GM21723 (cell line): ENCODE results near the gene C14orf39.

Source experiments
- ATAC-seq: cut with Tn5 transposase; IDR thresholded peaks from one replicate; pipeline ENCODE4 v1.9.1; 2021; ENCODE audit warnings: mild to moderate bottlenecking, moderate library complexity; ENCODE audit not compliant: unreplicated experiment

C14orf39 gene, protein sequence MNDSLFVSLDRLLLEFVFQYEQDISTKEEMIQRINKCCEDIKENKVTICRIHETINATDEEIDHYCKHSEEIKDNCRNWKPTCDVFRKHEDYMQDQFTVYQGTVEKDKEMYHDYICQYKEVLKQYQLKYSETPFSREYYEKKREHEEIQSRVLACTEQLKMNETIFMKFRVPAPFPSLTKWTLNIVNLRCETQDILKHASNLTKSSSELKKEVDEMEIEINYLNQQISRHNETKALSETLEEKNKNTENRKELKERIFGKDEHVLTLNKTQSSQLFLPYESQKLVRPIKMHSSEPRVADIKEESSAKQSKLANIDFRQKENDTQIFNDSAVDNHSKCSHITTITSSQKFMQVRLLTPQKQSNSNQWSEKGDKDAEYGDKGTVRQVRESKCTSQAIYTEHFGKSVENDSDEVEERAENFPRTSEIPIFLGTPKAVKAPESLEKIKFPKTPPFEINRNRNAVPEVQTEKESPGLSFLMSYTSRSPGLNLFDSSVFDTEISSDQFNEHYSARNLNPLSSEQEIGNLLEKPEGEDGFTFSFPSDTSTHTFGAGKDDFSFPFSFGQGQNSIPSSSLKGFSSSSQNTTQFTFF

DNA sequence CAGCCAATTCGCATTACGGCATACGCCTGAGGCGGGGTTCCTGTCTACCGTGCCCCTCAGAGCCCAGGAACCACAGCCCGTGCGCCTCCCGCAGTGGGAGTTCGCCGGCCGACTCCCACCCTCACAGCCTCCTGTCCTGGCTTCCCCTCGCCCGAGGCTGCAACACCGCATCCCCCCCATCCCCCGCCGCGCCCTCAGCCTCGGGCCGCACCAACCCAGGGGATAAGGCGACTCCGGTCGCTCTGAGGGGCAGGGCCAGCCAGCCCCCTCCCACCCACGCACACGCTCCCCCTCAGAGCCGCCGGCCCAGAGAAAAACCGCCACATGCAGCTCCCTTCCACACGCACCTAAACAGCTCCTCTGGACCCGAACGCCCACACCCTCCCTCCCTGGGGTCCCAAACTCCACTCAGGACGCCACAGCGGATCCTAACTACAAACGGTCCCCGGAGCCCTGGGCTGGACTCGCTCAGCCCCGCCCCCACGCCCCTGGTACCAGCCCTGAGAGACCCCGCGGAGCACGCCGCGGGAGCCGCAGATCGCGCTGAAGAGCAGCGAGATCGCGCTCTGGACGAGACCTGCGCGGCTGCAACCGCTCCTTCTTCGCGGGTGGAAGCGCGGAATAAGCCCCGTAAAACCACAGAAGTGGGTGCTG is at the start of gene C14orf39:
C14orf39 (minus strand) TSS at position 466 of the 654 bp plus-strand sequence. CDS start 985 bp downstream, outside the sequence.
- ATAC-seq, result no peak

DNA sequence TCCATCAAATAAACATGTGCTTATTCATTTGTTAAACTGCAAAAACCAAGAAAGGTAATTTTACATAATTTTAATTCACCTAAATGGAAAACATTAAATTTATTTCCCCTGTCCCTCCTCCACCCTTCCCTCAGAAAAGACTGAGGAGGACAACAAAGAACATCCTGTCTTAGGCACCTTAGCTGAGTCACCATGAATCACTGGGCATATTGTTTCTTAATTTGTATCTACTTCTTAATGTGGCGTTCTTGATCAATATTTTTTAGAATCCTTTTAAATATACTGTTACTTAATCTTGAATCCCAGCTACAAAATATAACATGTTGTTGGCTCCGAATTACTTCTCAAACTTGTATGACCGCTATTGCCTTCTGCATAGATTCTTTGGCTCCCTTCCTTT is 46.6 kb upstream of the C14orf39 start:
- no peak for ATAC-seq

DNA sequence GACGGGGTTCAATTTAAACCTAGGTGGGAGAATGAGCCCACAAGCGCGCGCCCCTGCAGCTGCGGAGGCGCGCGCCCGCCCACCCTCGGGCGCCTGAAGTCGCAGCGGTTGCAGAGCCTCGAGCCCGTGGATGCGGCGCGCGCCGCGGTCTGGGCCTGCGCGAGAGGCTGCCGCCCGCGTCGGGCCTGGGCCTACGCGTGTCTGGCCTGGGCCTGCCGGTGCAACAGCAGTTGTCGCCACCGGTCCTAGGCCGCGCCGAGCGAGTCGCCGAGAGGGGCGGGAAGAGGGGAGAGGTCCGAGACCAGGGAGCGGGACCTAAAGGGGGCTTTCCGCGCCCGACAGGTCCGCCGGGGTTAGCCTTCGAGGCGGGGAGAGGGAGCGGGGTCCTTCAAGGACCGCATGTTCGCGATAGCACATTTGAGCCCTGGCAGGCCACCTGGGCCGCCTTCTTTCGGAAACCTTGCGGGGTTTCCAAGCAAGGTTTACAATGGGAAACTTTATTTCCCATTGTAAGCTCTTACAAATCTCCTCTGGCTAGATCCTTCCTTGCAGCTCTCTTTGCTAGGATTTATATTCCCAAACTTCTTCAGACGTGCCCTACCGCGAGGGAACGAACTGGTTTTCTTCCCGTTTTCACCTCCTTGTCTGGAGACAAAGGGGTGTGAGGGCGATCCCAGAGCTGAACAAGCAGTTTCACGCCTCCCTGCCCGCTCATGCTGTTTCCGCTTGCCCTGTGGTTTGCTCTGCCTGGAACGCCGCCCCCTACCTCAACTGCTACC is 29.8 kb upstream of the C14orf39 start:
- peak; percentile 48 for ATAC-seq

DNA sequence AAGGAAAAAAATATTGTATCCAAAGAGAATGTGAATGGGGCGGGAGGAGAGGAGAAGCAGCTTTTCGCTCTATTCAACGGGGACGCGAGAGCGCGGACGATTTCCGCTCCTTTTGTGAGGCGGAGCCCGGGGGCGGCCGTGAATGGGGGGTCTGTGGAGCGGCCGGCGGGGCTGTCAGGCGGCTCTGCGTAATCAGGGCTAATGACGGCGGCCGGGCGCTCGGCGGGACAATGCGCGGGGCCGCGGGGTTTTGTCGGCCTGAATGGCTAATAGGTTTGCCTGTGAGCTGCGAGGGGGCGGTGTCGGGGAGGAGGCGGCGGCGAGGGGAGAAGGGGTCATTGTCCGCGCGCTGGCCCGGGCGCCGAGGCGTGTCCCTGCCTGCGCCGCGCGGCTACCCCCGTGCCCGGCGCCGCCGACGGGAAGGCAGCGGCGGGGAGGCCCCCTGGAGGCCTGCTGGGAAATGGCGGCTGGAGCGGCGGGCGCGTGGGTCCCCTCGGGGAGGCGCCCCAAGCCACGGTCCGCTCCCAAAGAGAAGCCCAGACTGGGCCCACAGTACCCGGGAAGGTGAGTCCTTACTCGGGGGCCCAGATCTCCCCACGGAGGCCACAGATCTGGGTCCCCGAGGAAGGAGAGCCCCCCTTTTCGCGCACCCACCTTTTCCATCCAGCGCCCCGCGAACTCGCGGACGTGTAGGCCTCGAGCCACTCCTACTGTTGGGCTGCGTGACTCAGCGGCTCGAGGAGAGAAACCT is 29.1 kb upstream of the C14orf39 start:
- peak; percentile 54 for ATAC-seq

DNA sequence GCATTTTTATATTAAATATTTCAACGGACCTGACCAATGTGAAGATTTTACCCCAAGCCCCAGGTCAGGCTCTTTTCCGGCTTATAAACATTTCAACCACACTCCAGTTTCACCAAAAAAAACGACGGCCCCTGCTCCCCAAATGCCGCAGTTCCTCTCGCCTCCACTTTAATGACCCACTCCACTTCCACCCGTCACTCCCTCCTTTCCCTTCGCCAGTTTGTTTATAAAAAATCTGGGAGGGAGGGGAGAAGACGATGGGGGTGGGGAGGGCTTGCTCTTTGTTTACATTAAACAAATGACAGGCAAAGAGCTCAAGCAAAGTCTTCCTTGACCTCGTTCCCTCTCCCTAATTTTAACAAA is 28.5 kb upstream of the C14orf39 start:
- no peak for ATAC-seq

DNA sequence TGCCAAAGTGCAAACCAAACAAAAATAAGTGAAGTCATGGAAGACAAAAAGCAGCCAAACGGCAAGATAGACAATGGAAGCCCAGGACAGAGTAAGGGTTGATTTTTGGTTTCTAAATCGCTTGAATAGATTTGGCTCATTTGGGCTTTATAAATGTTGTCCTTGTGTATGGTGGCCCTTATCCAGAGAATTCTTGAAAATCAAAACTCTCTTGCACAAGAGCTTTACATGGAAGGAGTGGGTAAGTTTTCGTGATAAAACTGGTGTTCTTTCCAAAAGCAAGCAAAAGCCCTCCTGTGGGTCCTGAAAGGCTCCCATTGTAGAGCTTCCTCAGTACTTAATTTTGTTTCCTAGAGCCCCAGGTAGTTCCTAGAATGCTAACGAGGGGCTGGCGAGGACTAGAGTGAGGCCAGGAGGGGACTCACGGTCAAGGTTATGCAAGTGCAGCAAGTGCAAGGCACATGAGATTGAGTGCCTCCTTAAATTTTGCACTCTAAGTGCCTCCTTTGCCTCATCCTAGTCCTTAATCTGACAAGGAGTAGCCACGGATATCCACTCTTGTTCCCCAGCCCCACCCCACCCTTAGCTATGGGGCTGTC is 27.2 kb upstream of the C14orf39 start:
- no peak for ATAC-seq

DNA sequence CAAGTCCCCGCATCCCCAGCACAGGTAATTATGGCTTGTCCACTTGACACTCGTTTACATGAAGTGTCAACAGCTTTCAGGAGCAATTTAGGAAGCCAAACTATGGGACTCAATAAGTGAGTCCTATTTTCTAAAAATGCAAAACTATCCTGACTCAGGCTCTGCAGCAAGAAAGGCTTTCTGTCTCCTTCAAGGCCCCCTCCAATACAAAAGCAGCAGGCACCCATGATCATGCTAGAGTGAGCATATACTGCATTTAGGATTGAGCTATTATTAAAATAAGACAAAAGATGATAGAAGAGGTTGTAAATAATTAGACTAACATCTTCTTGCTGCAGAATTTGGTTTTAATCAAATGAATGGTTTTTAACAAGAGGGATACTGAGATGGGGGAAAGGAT is 26.3 kb upstream of the C14orf39 start:
- ATAC-seq, result no peak

DNA sequence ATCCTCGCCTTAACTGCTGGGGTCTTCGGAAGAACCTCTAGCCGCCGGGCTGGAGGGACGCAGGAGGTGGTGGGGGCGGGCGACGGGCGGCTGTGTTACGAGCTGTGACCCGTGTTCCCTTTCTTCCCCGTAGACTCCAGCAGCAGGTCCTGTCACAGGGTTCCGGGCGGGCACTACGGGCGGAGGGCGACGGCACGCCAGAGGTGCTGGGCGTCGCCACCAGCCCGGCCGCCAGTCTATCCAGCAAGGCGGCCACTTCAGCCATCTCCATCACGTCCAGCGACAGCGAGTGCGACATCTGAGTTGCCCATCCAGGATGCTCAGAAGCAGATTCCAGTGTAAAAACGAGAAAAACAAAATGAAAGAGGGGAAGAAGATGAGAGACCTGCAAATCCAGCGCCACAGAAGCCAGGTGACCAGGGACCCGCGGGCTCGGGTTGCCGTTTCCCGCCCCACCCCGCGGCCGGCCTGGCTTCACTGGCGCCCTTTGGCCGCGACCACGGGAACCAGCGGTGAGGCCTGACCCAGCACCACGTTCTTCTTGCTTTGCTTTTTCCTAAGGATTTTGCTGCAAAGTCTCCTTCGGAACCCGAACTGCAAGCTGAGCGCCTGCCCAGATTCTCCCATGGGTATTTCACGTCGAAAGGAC is 25.2 kb upstream of the C14orf39 start:
- no peak for ATAC-seq

DNA sequence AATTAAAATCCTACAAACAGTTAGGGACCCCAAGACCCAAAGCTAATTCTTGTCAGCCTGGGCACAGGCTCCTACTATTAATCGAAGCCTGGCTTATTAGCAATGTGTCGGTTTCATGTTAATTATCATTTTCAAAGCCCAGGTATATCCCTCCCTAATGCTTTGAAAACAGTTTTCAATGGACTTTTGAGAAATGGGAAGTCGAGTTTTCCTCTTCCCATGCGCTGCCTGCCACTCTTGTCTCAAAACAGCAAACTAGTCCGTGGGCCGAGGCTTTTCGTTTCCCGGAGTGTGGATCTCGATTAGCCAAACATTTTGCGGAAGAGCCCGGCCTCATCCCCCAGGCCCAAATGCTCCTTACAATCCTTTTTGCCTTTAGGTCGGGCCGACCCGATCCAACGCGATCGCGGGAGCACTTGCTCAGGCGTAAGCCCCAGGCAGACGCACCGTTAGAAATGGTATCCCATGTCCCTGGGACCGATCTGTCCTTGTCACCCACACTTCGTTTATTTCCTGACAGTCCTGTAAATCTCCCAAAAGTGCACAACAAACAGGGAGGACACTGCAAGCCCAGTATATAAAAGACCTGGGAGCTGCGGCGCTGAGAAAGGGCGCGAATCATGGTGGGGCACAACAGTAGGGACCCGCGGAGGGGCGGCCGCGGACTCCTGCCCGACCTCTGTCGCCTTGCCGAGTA is 24.5 kb upstream of the C14orf39 start:
- ATAC-seq, result no peak

DNA sequence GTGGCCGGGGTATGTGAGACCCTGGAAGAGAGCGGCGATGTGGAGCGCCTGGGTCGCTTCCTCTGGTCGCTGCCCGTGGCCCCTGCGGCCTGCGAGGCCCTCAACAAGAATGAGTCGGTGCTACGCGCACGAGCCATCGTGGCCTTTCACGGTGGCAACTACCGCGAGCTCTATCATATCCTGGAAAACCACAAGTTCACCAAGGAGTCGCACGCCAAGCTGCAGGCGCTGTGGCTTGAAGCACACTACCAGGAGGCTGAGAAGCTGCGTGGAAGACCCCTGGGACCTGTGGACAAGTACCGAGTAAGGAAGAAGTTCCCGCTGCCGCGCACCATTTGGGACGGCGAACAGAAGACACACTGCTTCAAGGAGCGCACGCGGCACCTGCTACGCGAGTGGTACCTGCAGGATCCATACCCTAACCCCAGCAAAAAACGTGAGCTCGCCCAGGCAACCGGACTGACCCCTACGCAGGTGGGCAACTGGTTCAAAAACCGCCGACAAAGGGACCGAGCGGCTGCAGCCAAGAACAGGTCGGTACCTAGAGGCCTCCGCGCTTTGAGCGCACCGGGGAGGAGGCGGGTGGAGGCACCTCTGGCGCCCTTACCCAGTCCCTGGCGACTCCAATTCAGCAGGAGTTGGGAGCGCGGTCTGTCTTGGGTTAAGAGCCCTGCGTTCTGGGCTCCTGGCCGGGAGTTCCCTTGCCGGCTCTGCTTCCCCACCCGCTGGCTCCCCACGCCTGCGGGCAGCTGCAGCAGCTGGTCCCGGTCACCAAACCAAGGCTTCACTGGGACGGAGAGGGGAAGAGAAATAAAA is 23.8 kb upstream of the C14orf39 start:
- no peak for ATAC-seq

DNA sequence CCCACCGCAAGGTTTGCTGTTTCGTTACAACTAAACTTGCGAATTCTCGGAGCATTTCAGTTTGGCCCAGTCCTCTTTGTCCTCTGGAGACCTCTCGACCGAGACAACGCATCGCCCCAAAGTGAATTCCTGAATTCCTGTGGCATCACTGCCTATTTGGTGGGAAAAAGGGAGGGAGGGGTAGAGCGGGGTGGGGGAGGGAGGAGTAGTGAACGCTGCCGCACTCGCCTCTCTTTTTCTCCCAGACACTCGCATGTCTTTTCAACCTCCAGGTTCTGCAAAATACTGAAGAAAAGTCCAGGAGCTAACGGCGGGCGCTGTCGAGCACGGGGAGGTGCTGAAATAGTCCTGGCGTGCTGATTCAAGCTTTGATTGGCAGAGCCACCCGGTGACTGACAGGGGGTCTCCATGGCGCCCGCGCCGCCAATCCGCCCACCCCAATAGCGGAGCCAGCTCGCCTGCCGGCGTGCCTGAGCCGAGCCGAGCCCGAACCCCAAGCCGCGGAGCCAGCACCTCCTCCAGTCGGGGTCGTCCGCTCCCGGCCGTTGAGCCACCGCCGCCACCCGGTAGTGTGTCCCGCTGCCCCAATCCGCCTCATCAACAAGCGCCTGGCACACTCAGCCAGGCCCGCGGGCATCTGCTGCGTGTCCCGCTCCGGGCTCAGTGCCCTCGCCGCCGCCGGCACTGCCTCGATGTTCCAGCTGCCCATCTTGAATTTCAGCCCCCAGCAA is 23.0 kb upstream of the C14orf39 start, which contains the start of gene SIX6:
SIX6 (plus strand) TSS at position 440 of the 731 bp plus-strand sequence; CDS start at position 693, 253 bp downstream.
- no peak for ATAC-seq

DNA sequence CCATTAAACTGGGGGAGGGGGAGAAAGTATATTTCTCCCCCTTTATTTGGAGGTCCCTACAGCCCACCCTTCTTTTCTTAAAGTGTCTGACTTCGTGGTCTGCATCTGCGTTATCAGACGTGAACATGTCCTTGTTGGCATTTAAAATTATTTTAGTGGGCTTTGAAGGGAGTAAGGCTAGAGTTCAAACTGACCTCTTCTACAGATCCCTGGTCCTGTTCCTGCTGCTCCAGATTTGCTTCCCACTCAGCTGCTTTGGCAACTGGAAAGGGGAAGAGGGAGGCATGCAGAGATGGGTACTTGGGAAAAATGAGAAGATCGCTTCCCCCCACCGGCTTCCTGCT is 22.5 kb upstream of the C14orf39 start:
- no peak for ATAC-seq

DNA sequence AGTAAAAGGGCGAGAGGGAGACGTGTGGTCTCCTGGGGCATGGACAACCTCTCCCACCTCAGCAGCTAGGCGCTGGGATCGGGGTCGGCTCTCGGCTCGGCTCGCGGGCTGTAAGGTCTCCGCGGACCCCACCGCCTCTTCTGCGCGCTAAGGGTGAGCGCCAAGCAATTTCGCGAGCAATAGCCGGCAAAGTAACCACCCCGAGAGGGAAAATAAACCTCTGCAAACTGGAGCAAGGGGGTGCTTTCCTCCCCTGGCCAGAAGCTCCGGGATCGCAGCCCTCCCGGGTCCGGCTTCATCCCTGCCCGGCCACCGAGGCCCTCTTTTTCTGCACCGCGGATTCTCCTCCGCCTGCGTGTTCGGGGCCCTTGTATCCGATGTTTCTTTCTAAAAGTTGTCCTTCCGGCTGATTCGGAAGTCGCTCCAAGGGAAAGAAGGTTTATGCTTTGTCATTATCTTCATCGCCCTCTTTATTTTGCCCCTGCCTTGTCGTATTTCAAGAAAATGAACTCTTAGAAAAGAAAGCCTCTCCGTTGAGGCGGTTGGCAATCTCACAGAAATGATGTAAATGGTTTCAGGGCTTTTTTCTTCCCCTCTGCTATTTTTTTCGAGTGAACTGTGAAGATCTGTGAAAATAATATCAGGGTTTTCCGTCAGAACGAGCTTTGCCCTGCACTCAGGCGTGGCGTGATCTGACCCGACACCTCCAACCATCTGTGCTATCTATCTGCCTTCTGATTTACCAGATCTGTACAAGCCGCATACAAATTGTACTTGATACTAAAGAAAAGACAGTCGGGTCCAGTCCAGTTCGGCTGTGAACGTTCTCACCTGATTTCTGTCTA is 21.3 kb upstream of the C14orf39 start:
- ATAC-seq, result no peak

DNA sequence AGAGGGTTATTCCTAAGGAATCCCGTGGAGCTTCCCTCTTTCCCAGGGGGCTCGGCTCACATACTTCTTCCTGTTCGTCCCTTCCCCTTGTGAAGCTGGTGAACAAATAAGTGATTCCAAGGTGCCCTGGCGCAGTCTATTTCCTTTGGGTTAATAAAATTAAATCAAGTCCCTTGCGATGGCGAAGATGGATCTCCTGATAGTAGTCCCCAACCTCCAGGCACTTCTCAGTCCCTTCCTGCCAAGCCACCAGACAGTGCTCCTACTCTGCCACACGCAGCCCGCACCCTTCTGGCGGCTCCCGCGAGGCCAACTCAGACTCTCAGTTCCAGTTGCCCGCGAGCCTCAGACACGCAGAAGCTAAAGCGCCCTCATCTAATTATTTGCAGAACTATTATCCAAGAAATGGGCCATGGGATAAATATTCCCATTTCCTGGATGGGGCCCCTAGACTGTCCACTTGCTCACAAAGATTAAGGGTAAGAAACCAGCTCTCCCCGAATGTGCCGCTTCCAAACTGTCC is 20.7 kb upstream of the C14orf39 start:
- ATAC-seq, result no peak

DNA sequence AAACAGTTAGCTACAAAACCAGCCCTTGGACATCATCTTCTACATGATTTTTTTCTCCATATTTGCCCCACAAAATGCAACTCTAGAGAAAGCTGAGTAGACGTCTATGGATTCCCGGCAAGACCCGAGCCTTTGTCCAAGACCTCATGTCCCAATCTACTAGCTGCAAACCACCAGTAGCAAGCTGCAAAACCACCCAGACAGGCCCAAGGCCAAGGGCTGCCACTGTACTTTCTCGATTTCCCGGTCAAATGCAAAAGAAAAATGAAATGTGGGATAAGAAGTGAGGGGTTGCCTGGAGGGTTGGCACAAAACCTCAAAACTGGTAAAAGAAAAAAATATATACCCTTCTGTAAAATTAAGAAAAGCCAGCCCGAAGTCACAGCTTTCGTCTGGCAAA is 20.1 kb upstream of the C14orf39 start:
- ATAC-seq, result no peak

DNA sequence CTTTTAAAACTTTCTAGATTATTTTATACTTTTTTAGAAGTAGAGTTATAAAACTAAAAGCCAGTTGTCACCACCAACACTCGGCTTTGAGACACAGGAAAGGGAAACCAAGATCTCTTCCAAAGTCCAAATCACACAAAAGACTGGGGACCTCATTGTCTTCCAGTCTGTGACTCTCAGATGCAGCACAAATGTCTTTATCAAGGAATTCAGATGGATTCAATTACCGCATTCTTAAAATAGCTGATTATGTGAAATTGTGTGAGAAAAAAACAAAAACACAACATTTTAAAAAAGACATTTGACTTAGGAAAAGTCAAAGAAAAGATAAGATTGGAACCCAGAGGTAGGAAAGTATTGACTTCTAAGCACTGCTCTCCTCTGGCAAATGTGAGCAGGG is 19.6 kb upstream of the C14orf39 start:
- ATAC-seq, result no peak
